GM23248 (cell line): ENCODE data around the gene XG. TPM values are rescaled to one million over a fixed set of nuclear protein-coding genes. Genes with fewer than 3 reads are reported as not detected.

Source experiments
- DNase-seq: peaks from one replicate; pipeline ENCODE4 v3.0.0-alpha.2; 2015
- H2AFZ ChIP-seq: fragments of 200-600 bp; sonication (generic); 2 replicates; pipeline ENCODE4 v1.6.1; 2016; ENCODE audit warnings: antibody characterized with exemption
- H3F3A ChIP-seq: fragments of 200-600 bp; sonication (generic); 2 replicates; pipeline ENCODE4 v1.6.1; 2016; ENCODE audit warnings: mild to moderate bottlenecking, antibody characterized with exemption, mixed run types; ENCODE audit not compliant: insufficient read depth
- H3K27ac ChIP-seq: fragments of 200-600 bp; sonication (generic); 2 replicates; pipeline ENCODE4 v1.5.1; 2016; ENCODE audit warnings: mild to moderate bottlenecking
- H3K27me3 ChIP-seq: fragments of 200-600 bp; sonication (generic); replicated peaks from 2 replicates; pipeline ENCODE4 v1.6.1; 2016; ENCODE audit warnings: mild to moderate bottlenecking; ENCODE audit not compliant: insufficient read depth
- H3K36me3 ChIP-seq: fragments of 200-600 bp; sonication (generic); 2 replicates; pipeline ENCODE4 v1.6.1; 2016; ENCODE audit warnings: low read depth, mild to moderate bottlenecking
- H3K4me1 ChIP-seq: fragments of 200-600 bp; sonication (generic); 2 replicates; pipeline ENCODE4 v1.6.1; 2016; ENCODE audit warnings: mild to moderate bottlenecking; ENCODE audit not compliant: insufficient read depth
- H3K4me2 ChIP-seq: fragments of 200-600 bp; sonication (generic); one replicate; pipeline ENCODE4 v1.6.1; 2016; ENCODE audit warnings: mild to moderate bottlenecking; ENCODE audit not compliant: unreplicated experiment
- H3K4me3 ChIP-seq: fragments of 200-600 bp; sonication (generic); 2 replicates; pipeline ENCODE4 v1.5.1; 2016; ENCODE audit warnings: mild to moderate bottlenecking
- H3K79me2 ChIP-seq: fragments of 200-600 bp; sonication (generic); 2 replicates; pipeline ENCODE4 v1.6.1; 2016; ENCODE audit warnings: mild to moderate bottlenecking; ENCODE audit not compliant: insufficient read depth
- H3K9ac ChIP-seq: fragments of 200-600 bp; sonication (generic); 2 replicates; pipeline ENCODE4 v1.6.1; 2016; ENCODE audit warnings: mild to moderate bottlenecking
- H3K9me2 ChIP-seq: fragments of 200-600 bp; sonication (generic); 2 replicates; pipeline ENCODE4 v1.6.1; 2016; ENCODE audit warnings: mixed run types, mild to moderate bottlenecking, moderate library complexity; ENCODE audit not compliant: insufficient read depth
- H3K9me3 ChIP-seq: fragments of 200-600 bp; sonication (generic); one replicate; pipeline ENCODE4 v1.6.1; 2017; ENCODE audit warnings: low read depth
- H4K20me1 ChIP-seq: fragments of 200-600 bp; sonication (generic); 2 replicates; pipeline ENCODE4 v1.6.0; 2016; ENCODE audit not compliant: insufficient read depth
- EZH2 ChIP-seq: fragments of 200-600 bp; sonication (generic); IDR thresholded peaks from 2 replicates; pipeline ENCODE4 v1.6.1; 2018; ENCODE audit warnings: antibody characterized with exemption, mild to moderate bottlenecking; ENCODE audit not compliant: insufficient read depth, poor library complexity, severe bottlenecking
- EZH2phosphoT487 ChIP-seq: fragments of 200-600 bp; sonication (generic); IDR thresholded peaks from 2 replicates; pipeline ENCODE4 v1.6.1; 2018; ENCODE audit warnings: antibody characterized with exemption, moderate library complexity, mild to moderate bottlenecking, low read depth; ENCODE audit not compliant: insufficient read depth
- WGBS, 2 experiments: methylation state at CpG; one replicate each; pipeline ENCODE4 v1.1.6; 2015 to 2017; ENCODE audit warnings: low lambda C conversion rate in 2 of 2, low coverage in 1 of 2; ENCODE audit errors: missing lambda C conversion rate in 2 of 2; 5-methylcytosine and 5-hydroxymethylcytosine counted together
- in situ Hi-C: fragments of 300-500 bp; cut with MboI; formaldehyde crosslinking; loops from 2 replicates; pipeline ENCODE4 v1.15.0; 2020
- polyA plus RNA-seq: library from polyadenylated mRNA; unstranded; fragments of >200 nt; fragmentation: Nextera tagmentation; extraction: Ambion mirVana; gene quantifications from 2 replicates; pipeline ENCODE4 v1.2.1, GENCODE V29; 2016
- total RNA-seq: library from RNA; depleted of rRNA; stranded (reverse); fragments of >200 nt; shearing (Covaris generic); gene quantifications from 2 replicates; pipeline ENCODE4 v1.2.3, GENCODE V29; 2014

The XG gene
- total and polyA plus RNA-seq, 2 experiments from 2014 or later = 21.4 to 48.4 TPM

DNA sequence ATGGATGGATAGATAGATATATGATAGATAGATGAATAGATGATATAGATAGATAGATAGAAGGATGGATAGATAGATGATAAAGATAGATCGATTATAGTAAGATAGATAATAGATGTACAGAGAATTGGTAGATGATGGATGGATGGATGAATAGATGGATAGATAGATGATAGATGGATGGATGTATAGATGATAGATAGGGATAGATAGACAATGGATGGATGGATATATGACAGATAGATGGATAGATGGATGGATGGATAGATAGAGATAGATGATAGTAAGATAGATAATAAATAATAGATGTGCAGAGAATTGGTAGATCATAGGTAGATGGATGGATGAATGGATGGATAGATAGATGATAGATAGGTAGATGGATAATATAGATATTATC lies 89.1 kb downstream of the XG start:
- Histone ChIP-seq H2AFZ (no peak overlapping the region), H3K4me2 (no peak overlapping the region), H3K27me3 (no peaks in the 10 kb centered on the region), H3K27ac (no peak overlapping the region), H4K20me1 (no peaks in the 10 kb centered on the region), H3K36me3 (no peaks in the 10 kb centered on the region), H3K9me2 (no peaks in the 10 kb centered on the region), H3K4me3 (no peak overlapping the region), H3K79me2 (no peaks in the 10 kb centered on the region), H3K9me3 (no peaks in the 10 kb centered on the region), H3K4me1 (no peaks in the 10 kb centered on the region), H3K9ac (no peak overlapping the region), H3F3A (no peaks in the 10 kb centered on the region)
- no peak for TF ChIP-seq EZH2
- TF ChIP-seq EZH2phosphoT487 = no peak
- WGBS, 2 experiments = 40 to 75% methylated on average over 1 of the region's 1 CpG
- DNase-seq = no peak
- in situ Hi-C loops = no loop called here

DNA sequence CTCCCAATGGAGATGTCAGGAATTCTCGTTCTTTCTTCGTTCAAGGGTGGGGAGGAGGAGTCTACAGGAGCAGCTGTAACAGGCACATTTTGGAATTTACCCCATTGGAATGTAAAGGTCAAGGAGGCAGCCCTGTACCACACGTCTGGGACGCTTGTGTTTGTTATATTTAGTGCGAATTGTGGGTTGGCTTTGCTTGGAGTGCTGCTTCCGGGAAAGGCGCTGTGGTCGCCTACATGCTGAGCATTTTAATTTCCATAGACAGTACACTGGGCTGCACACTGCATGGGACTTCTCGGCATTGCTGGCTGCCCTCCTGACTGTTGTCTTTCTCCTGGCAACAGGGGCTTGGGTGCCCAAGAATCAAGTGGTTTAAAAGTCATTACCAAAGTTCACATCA lies 89.7 kb downstream of the XG start:
- no peak overlapping the region for H3K4me3 ChIP-seq
- no peak overlapping the region for H2AFZ ChIP-seq
- no peaks in the 10 kb centered on the region for H3K79me2 ChIP-seq
- DNase-seq = no peak
- no peaks in the 10 kb centered on the region for H3K9me3 ChIP-seq
- in situ Hi-C loops = no loop called here
- no peaks in the 10 kb centered on the region for H3F3A ChIP-seq
- H4K20me1 ChIP-seq = no peaks in the 10 kb centered on the region
- no peaks in the 10 kb centered on the region for H3K36me3 ChIP-seq
- no peak overlapping the region for H3K27ac ChIP-seq
- 41 to 58% methylated on average over 8 to 9 of the region's 9 CpGs for WGBS, 2 experiments
- TF ChIP-seq EZH2 = no peak
- TF ChIP-seq EZH2phosphoT487 = no peak
- H3K9me2 ChIP-seq = no peaks in the 10 kb centered on the region
- H3K27me3 ChIP-seq = no peaks in the 10 kb centered on the region
- no peak overlapping the region for H3K9ac ChIP-seq
- no peak overlapping the region for H3K4me2 ChIP-seq
- no peaks in the 10 kb centered on the region for H3K4me1 ChIP-seq

DNA sequence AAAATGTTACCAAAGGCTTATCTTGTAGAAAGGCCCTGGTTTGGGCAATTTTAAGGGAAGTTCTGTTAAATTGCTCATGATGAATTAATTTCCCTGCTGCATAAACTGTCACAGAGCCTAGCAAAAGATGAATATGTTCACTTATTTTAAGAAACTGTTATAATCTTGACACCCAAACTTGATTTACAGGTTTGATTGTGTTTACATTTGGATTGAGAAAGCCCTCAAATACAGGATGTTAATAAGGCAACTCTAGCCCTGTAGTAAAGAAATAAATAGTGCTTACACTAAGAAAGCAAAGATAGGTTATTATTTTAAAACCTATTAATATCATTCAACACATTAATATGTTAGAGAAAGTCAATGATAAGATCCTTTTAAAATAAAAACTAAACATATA lies 95.2 kb downstream of the XG start:
- Histone ChIP-seq H2AFZ (no peak overlapping the region), H4K20me1 (no peaks in the 10 kb centered on the region), H3K9me2 (no peaks in the 10 kb centered on the region), H3K27ac (no peak overlapping the region), H3K4me2 (no peak overlapping the region), H3K4me3 (no peak overlapping the region), H3K27me3 (no peaks in the 10 kb centered on the region), H3K36me3 (no peaks in the 10 kb centered on the region), H3K79me2 (no peaks in the 10 kb centered on the region), H3F3A (peaks cover 7% of the 10 kb centered on the region; the same call in 1 of the 2 replicates), H3K9ac (no peak overlapping the region), H3K9me3 (no peaks in the 10 kb centered on the region), H3K4me1 (peaks cover 9% of the 10 kb centered on the region; the same call in 1 of the 2 replicates)
- DNase-seq = no peak
- in situ Hi-C loops = no loop called here
- TF ChIP-seq EZH2 (no peak), EZH2phosphoT487 (no peak)

DNA sequence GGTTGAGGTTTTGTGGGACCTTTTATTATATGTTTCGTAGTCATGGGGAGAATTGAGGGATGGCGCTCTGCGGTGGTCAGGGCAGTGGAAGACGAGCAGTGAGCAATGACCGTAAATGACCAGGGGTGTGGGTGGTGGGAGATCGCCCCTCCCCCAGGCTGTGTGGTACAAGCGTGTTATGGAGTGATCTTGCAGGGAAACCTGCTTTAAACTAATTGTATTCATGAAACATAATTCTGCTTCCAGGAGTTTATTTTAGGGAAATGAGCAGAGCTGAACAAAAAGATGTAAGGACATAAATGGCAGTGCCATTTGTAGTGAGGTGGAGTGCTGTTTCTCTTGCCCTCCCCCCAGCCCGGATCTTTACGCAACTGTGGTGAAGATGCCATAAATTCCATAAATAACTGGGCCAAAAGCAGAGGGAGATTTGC lies 97.0 kb downstream of the XG start:
- no peaks in the 10 kb centered on the region for H3K79me2 ChIP-seq
- TF ChIP-seq EZH2 = no peak
- TF ChIP-seq EZH2phosphoT487 = no peak
- H3K4me3 ChIP-seq = peak overlapping the region; percentile 65
- no peaks in the 10 kb centered on the region for H3K9me2 ChIP-seq
- no peaks in the 10 kb centered on the region for H4K20me1 ChIP-seq
- peak overlapping the region; percentile 51; the same call in 1 of the 2 replicates for H3K9ac ChIP-seq
- H3F3A ChIP-seq = peaks cover 7% of the 10 kb centered on the region; the same call in 1 of the 2 replicates
- H3K9me3 ChIP-seq = no peaks in the 10 kb centered on the region
- H3K4me1 ChIP-seq = peaks cover 9% of the 10 kb centered on the region; the same call in 1 of the 2 replicates
- H3K36me3 ChIP-seq = no peaks in the 10 kb centered on the region
- in situ Hi-C loops = no loop called here
- H3K4me2 ChIP-seq = peak overlapping the region; percentile 76
- peak overlapping the region; percentile 81 for H2AFZ ChIP-seq
- DNase-seq = peak; percentile 43
- no peaks in the 10 kb centered on the region for H3K27me3 ChIP-seq
- H3K27ac ChIP-seq = peak overlapping the region; percentile 58
- WGBS, 2 experiments = 64 to 70% methylated on average over 9 of the region's 9 CpGs

DNA sequence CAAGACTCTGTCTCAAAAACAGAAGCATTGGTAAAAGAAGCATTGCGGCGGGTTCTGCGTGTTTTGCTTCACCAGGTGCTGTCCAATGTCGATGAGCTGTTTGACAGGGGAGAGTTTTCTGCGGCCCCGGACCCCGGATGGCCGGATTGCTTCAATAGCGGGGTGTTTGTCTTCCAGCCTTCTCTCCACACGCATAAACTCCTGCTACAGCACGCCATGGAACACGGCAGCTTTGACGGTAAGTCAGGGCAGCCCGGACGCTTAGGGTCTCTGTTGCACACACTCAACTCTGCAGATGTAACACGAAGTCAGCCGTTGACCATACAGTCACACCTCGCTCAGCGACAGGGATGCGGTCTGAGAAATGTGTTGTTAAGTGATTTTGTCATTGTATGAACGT lies 103.1 kb downstream of the XG start:
- Histone ChIP-seq H3K4me3 (no peak overlapping the region), H3K27ac (no peak overlapping the region), H3K27me3 (no peaks in the 10 kb centered on the region), H3K4me1 (peaks cover 1% of the 10 kb centered on the region; the same call in 1 of the 2 replicates), H3K4me2 (no peak overlapping the region), H3K9ac (no peak overlapping the region), H3K9me2 (no peaks in the 10 kb centered on the region), H4K20me1 (no peaks in the 10 kb centered on the region), H3K79me2 (no peaks in the 10 kb centered on the region), H3F3A (no peaks in the 10 kb centered on the region), H3K36me3 (no peaks in the 10 kb centered on the region), H2AFZ (no peak overlapping the region), H3K9me3 (no peaks in the 10 kb centered on the region)
- no peak for TF ChIP-seq EZH2
- TF ChIP-seq EZH2phosphoT487 = no peak
- 77 to 83% methylated on average over 7 to 20 of the region's 21 CpGs for WGBS, 2 experiments
- no peak for DNase-seq
- in situ Hi-C loops = no loop called here
